Measurements from ENCODE around the gene EYS.

DNA sequence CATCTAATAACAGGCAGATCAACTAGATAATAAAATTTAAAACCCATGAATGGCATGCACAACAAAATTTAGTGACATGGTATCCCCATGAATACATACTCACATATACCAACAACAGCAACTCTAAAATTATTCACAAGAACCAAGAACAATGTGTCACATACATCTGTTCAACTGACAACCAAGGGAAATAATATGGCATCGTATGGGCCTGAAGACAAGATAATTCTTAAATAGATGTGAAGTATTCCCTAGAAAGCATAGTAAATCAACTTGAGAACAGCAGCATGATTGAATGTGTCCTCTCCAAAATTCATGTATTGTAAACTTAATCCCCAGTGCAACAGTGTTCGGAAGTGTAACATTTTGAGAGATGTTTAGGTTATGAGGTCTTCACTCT is 635.5 kb downstream of the EYS start:
- TF ChIP-seq, protein P1, sequence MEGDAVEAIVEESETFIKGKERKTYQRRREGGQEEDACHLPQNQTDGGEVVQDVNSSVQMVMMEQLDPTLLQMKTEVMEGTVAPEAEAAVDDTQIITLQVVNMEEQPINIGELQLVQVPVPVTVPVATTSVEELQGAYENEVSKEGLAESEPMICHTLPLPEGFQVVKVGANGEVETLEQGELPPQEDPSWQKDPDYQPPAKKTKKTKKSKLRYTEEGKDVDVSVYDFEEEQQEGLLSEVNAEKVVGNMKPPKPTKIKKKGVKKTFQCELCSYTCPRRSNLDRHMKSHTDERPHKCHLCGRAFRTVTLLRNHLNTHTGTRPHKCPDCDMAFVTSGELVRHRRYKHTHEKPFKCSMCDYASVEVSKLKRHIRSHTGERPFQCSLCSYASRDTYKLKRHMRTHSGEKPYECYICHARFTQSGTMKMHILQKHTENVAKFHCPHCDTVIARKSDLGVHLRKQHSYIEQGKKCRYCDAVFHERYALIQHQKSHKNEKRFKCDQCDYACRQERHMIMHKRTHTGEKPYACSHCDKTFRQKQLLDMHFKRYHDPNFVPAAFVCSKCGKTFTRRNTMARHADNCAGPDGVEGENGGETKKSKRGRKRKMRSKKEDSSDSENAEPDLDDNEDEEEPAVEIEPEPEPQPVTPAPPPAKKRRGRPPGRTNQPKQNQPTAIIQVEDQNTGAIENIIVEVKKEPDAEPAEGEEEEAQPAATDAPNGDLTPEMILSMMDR (IDR thresholded peaks at IDR 0.05) = no peak
- TF ChIP-seq POLR2A (IDR thresholded peaks at IDR 0.05) = no peak
